ENCODE measurements around the gene ETNK1.

ETNK1 gene, protein sequence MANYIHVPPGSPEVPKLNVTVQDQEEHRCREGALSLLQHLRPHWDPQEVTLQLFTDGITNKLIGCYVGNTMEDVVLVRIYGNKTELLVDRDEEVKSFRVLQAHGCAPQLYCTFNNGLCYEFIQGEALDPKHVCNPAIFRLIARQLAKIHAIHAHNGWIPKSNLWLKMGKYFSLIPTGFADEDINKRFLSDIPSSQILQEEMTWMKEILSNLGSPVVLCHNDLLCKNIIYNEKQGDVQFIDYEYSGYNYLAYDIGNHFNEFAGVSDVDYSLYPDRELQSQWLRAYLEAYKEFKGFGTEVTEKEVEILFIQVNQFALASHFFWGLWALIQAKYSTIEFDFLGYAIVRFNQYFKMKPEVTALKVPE

GRCh38 chr12:22624870-22625761 is at the start of gene ETNK1:
Gene ETNK1 (plus strand): TSS chr12:22625171. CDS start chr12:22625431, 260 bp downstream.
- H3K4me3 ChIP-seq (ENCODE audit: low read length), result peak within 1 kb of the TSS; percentile 93
- DNase-seq (ENCODE audit: low read depth), result peak; percentile 96
- TF ChIP-seq CTCF (IDR thresholded peaks at IDR 0.05; ENCODE audit: insufficient read depth, low read depth, low read length, missing control alignments), result no peak

GRCh38 chr12:22576065-22576464 is 48.9 kb upstream of the ETNK1 start:
- H3K4me3 ChIP-seq (ENCODE audit: low read length), result no peak overlapping the region
- no peak for TF ChIP-seq CTCF (IDR thresholded peaks at IDR 0.05; ENCODE audit: insufficient read depth, low read depth, low read length, missing control alignments)
- no peak for DNase-seq (ENCODE audit: low read depth)

GRCh38 chr12:22576473-22576872 is 48.5 kb upstream of the ETNK1 start:
- no peak overlapping the region for H3K4me3 ChIP-seq (ENCODE audit: low read length)
- no peak for TF ChIP-seq CTCF (IDR thresholded peaks at IDR 0.05; ENCODE audit: insufficient read depth, low read depth, low read length, missing control alignments)
- DNase-seq (ENCODE audit: low read depth), result no peak

- no peak for TF ChIP-seq CTCF (IDR thresholded peaks at IDR 0.05; ENCODE audit: insufficient read depth, low read depth, low read length, missing control alignments)
- no peak overlapping the region for H3K4me3 ChIP-seq (ENCODE audit: low read length)
- peak; percentile 84 for DNase-seq (ENCODE audit: low read depth)
Observed at GRCh38 chr12:22577667-22578066, 47.3 kb upstream of the ETNK1 start.

DNA sequence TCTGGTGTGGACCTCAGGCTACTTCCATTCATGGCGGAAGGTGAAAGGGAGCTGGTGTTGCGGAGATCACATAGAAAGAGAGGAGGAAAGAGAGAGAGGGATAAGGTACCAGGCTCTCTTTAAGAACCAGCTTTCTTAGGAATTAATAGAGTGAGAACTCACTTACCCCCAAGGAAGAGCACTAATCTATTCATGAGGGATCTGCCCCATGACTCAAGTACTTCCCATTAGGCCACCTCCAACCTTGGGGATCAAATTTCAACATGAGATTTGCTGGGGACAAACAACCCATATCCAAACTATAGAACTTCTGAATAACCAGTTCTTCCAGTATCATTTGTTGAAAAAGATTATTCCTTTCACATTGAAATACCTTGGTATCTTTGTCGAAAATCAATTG is 46.6 kb upstream of the ETNK1 start:
- no peak for TF ChIP-seq CTCF (IDR thresholded peaks at IDR 0.05; ENCODE audit: insufficient read depth, low read depth, low read length, missing control alignments)
- peak; percentile 73 for DNase-seq (ENCODE audit: low read depth)
- no peak overlapping the region for H3K4me3 ChIP-seq (ENCODE audit: low read length)

- DNase-seq (ENCODE audit: low read depth), result no peak
- TF ChIP-seq CTCF (IDR thresholded peaks at IDR 0.05; ENCODE audit: insufficient read depth, low read depth, low read length, missing control alignments), result no peak
Observed at GRCh38 chr12:22588817-22589216, 36.2 kb upstream of the ETNK1 start.

More at GRCh38 chr12:22588817-22589216, 36.2 kb upstream of the ETNK1 start:
- no peak overlapping the region for H3K4me3 ChIP-seq (ENCODE audit: low read length)

Data from epithelial cell of esophagus (primary cell).